Measurements from ENCODE around the gene SMAD6. TPM values are rescaled to one million over a fixed set of nuclear protein-coding genes. Genes with fewer than 3 reads are reported as not detected.

SMAD6 gene
- total and polyA plus RNA-seq, 10 of the 15 experiments (the other 5 are each of a cell fraction or from before 2014, with no cell fraction given): under 0.01 to 0.10 (median 0.03) TPM; not detected in 7

DNA sequence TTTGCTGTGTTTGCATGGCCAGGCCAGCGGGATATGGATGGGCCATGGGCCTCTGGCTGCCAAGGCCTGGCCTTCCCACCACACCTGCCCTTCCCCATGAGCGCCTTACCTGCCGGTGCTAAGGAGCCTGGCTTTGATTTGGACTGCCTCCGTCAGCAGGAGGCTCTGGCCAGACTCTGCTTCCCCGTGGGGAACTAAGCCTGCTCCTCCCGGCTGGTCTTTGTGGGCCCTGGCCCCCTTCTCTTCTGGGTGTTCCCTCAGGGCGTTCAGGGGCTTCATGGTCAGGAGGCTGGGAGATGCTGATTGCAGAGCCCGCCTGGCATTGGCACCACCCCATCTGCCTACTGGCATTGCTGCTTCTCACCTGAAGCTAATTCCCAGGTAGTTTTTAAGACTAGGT lies 45.2 kb downstream of the SMAD6 start (continued):
- TF ChIP-seq, protein P1, sequence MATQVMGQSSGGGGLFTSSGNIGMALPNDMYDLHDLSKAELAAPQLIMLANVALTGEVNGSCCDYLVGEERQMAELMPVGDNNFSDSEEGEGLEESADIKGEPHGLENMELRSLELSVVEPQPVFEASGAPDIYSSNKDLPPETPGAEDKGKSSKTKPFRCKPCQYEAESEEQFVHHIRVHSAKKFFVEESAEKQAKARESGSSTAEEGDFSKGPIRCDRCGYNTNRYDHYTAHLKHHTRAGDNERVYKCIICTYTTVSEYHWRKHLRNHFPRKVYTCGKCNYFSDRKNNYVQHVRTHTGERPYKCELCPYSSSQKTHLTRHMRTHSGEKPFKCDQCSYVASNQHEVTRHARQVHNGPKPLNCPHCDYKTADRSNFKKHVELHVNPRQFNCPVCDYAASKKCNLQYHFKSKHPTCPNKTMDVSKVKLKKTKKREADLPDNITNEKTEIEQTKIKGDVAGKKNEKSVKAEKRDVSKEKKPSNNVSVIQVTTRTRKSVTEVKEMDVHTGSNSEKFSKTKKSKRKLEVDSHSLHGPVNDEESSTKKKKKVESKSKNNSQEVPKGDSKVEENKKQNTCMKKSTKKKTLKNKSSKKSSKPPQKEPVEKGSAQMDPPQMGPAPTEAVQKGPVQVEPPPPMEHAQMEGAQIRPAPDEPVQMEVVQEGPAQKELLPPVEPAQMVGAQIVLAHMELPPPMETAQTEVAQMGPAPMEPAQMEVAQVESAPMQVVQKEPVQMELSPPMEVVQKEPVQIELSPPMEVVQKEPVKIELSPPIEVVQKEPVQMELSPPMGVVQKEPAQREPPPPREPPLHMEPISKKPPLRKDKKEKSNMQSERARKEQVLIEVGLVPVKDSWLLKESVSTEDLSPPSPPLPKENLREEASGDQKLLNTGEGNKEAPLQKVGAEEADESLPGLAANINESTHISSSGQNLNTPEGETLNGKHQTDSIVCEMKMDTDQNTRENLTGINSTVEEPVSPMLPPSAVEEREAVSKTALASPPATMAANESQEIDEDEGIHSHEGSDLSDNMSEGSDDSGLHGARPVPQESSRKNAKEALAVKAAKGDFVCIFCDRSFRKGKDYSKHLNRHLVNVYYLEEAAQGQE (IDR thresholded peaks at IDR 0.05; ENCODE audit: low read depth, low read length): no peak
- TF ChIP-seq, protein P2, sequence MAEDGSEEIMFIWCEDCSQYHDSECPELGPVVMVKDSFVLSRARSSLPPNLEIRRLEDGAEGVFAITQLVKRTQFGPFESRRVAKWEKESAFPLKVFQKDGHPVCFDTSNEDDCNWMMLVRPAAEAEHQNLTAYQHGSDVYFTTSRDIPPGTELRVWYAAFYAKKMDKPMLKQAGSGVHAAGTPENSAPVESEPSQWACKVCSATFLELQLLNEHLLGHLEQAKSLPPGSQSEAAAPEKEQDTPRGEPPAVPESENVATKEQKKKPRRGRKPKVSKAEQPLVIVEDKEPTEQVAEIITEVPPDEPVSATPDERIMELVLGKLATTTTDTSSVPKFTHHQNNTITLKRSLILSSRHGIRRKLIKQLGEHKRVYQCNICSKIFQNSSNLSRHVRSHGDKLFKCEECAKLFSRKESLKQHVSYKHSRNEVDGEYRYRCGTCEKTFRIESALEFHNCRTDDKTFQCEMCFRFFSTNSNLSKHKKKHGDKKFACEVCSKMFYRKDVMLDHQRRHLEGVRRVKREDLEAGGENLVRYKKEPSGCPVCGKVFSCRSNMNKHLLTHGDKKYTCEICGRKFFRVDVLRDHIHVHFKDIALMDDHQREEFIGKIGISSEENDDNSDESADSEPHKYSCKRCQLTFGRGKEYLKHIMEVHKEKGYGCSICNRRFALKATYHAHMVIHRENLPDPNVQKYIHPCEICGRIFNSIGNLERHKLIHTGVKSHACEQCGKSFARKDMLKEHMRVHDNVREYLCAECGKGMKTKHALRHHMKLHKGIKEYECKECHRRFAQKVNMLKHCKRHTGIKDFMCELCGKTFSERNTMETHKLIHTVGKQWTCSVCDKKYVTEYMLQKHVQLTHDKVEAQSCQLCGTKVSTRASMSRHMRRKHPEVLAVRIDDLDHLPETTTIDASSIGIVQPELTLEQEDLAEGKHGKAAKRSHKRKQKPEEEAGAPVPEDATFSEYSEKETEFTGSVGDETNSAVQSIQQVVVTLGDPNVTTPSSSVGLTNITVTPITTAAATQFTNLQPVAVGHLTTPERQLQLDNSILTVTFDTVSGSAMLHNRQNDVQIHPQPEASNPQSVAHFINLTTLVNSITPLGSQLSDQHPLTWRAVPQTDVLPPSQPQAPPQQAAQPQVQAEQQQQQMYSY (CRISPR knock-in tag; IDR thresholded peaks at IDR 0.05): no peak
- TF ChIP-seq, protein P3, sequence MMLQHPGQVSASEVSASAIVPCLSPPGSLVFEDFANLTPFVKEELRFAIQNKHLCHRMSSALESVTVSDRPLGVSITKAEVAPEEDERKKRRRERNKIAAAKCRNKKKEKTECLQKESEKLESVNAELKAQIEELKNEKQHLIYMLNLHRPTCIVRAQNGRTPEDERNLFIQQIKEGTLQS (IDR thresholded peaks at IDR 0.05; ENCODE audit: borderline replicate concordance, extremely low read depth, low read depth, low read length): no peak
- TF ChIP-seq, protein P4, sequence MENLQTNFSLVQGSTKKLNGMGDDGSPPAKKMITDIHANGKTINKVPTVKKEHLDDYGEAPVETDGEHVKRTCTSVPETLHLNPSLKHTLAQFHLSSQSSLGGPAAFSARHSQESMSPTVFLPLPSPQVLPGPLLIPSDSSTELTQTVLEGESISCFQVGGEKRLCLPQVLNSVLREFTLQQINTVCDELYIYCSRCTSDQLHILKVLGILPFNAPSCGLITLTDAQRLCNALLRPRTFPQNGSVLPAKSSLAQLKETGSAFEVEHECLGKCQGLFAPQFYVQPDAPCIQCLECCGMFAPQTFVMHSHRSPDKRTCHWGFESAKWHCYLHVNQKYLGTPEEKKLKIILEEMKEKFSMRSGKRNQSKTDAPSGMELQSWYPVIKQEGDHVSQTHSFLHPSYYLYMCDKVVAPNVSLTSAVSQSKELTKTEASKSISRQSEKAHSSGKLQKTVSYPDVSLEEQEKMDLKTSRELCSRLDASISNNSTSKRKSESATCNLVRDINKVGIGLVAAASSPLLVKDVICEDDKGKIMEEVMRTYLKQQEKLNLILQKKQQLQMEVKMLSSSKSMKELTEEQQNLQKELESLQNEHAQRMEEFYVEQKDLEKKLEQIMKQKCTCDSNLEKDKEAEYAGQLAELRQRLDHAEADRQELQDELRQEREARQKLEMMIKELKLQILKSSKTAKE (IDR thresholded peaks at IDR 0.05; ENCODE audit: low read depth, poor library complexity, severe bottlenecking): no peak
- TF ChIP-seq CHD1 (IDR thresholded peaks at IDR 0.05; ENCODE audit: low read depth, low read length): no peak
- no peak for TF ChIP-seq GATAD2B (conservative IDR thresholded peaks at IDR 0.05; ENCODE audit: low read depth)
- no peak for TF ChIP-seq ZNF24 (IDR thresholded peaks at IDR 0.05)
- TF ChIP-seq, protein P5, sequence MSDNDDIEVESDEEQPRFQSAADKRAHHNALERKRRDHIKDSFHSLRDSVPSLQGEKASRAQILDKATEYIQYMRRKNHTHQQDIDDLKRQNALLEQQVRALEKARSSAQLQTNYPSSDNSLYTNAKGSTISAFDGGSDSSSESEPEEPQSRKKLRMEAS (IDR thresholded peaks at IDR 0.05; ENCODE audit: low read depth, low read length): no peak
- TF ChIP-seq FOXM1 (IDR thresholded peaks at IDR 0.05; ENCODE audit: low read depth, low read length): no peak
- TF ChIP-seq NR2C2 (IDR thresholded peaks at IDR 0.05; ENCODE audit: borderline replicate concordance, control insufficient read depth, insufficient read length, low read depth): no peak
- TF ChIP-seq ETV6 (conservative IDR thresholded peaks at IDR 0.05 in 1 of 2, IDR thresholded peaks at IDR 0.05 in 1 of 2; ENCODE audit: borderline replicate concordance in 1 of 2, low read depth in 1 of 2): no peak

Data from GM12878 (cell line).